H1 (cell line): Measurements from ENCODE around the gene CAMK1G. TPM values are rescaled to one million over a fixed set of nuclear protein-coding genes. Genes with fewer than 3 reads are reported as not detected.

ENCODE experiments used
- CTCF ChIA-PET: fragments of 300-600 bp; sonication (Branson Sonifier 250); formaldehyde crosslinking; loops from one replicate; lab custom pipeline; 2021; ENCODE audit not compliant: partially characterized antibody; lab: Charles Lee
- POLR2A ChIA-PET: fragments of 300-600 bp; sonication (Branson Sonifier 250); formaldehyde crosslinking; loops from one replicate; lab custom pipeline; 2021; ENCODE audit warnings: inconsistent platforms; ENCODE audit not compliant: partially characterized antibody; lab: Charles Lee
- DNase-seq, 2 experiments: peaks; one replicate each; pipeline versions ENCODE4 v3.0.0 to v3.0.0-alpha.2; 2010 to 2022; ENCODE audit warnings: low spot score in 2 of 2, low read depth in 1 of 2, mixed read lengths in 1 of 2
- FAIRE-seq: peaks from 2 replicates; lab custom pipeline; 2011; peaks lifted over from hg19 to GRCh38; lab: Jason Lieb, UNC
- H2AFZ ChIP-seq: 2 replicates; pipeline ENCODE4 v1.8.1; 2012; ENCODE audit warnings: low read length, inconsistent platforms
- H2AK5ac ChIP-seq: 2 replicates; pipeline ENCODE4 v1.6.1; 2013; ENCODE audit warnings: low read depth, low read length
- H2BK120ac ChIP-seq: replicated peaks from 2 replicates; pipeline ENCODE3; 2013; ENCODE audit warnings: low read depth, low read length, inconsistent platforms
- H2BK12ac ChIP-seq: 2 replicates; pipeline ENCODE4 v1.6.1; 2013; ENCODE audit warnings: low read depth, low read length
- H2BK15ac ChIP-seq: 2 replicates; pipeline ENCODE4 v1.6.1; 2013; ENCODE audit warnings: low read length
- H2BK20ac ChIP-seq: 2 replicates; pipeline ENCODE4 v1.6.1; 2013; ENCODE audit warnings: low read length
- H2BK5ac ChIP-seq: 2 replicates; pipeline ENCODE4 v1.6.1; 2013; ENCODE audit warnings: low read depth, low read length
- H3K14ac ChIP-seq: 2 replicates; pipeline ENCODE4 v1.6.1; 2013; ENCODE audit warnings: inconsistent platforms; ENCODE audit not compliant: insufficient read length
- H3K18ac ChIP-seq: 2 replicates; pipeline ENCODE4 v1.6.1; 2013; ENCODE audit warnings: low read length; ENCODE audit errors: extremely low read depth
- H3K23ac ChIP-seq: 2 replicates; pipeline ENCODE4 v1.6.1; 2013; ENCODE audit warnings: inconsistent platforms; ENCODE audit not compliant: insufficient read length
- H3K23me2 ChIP-seq: 2 replicates; pipeline ENCODE4 v1.6.1; 2013; ENCODE audit warnings: low read depth, low read length
- H3K27ac ChIP-seq: 2 replicates; pipeline ENCODE4 v1.6.1; 2011; ENCODE audit warnings: low read depth, low read length, inconsistent platforms
- H3K27me3 ChIP-seq, 4 experiments: replicated peaks in 1 of 4; 1 replicate in 1 of 4; 2 replicates in 3 of 4; pipeline versions ENCODE4 v1.6.1 to v1.8.1; 2011 to 2013; ENCODE audit warnings: low read length in 3 of 4, mild to moderate bottlenecking in 3 of 4, inconsistent platforms in 2 of 4, mixed read lengths in 2 of 4, moderate library complexity in 1 of 4; ENCODE audit not compliant: control insufficient read depth in 3 of 4, insufficient read depth in 3 of 4; ENCODE audit errors: extremely low read depth in 1 of 4
- H3K36me3 ChIP-seq, 4 experiments: 2 replicates each; pipeline versions ENCODE4 v1.6.1 to v1.8.1; 2011 to 2013; ENCODE audit warnings: mild to moderate bottlenecking in 4 of 4, low read length in 3 of 4, moderate library complexity in 2 of 4, control low read depth in 1 of 4, inconsistent platforms in 1 of 4; ENCODE audit not compliant: insufficient read depth in 4 of 4, control insufficient read depth in 2 of 4
- H3K4ac ChIP-seq: replicated peaks from 2 replicates; pipeline ENCODE3; 2013; ENCODE audit warnings: low read length, low read depth, mixed read lengths, inconsistent platforms; ENCODE audit not compliant: insufficient read length
- H3K4me1 ChIP-seq, 4 experiments: replicated peaks in 1 of 4; 1 replicate in 1 of 4; 2 replicates in 3 of 4; pipeline versions ENCODE4 v1.6.1 to v1.8.1; 2011 to 2013; ENCODE audit warnings: low read length in 3 of 4, inconsistent platforms in 2 of 4, mixed read lengths in 1 of 4; ENCODE audit not compliant: insufficient read depth in 4 of 4, control insufficient read depth in 3 of 4
- H3K4me2 ChIP-seq, 2 experiments: 2 replicates each; pipeline versions ENCODE4 v1.6.1 to v1.8.1; 2011 to 2013; ENCODE audit warnings: low read depth in 2 of 2, low read length in 2 of 2, control low read depth in 1 of 2, inconsistent platforms in 1 of 2, mild to moderate bottlenecking in 1 of 2; ENCODE audit not compliant: insufficient read depth in 1 of 2
- H3K4me3 ChIP-seq, 4 experiments: fragments of 200-600, 300-600 bp in 1 of 4; sonication (generic), shearing (Covaris generic), sonication (Bioruptor Twin) in 1 of 4; 2 replicates each; pipeline versions ENCODE4 v1.5.1 to v1.8.1; 2011 to 2016; ENCODE audit warnings: low read length in 4 of 4, low read depth in 3 of 4, control low read depth in 2 of 4, inconsistent platforms in 2 of 4, mild to moderate bottlenecking in 2 of 4, mixed read lengths in 1 of 4, moderate library complexity in 1 of 4; ENCODE audit not compliant: insufficient read depth in 2 of 4; ENCODE audit errors: extremely low read depth in 1 of 4
- H3K56ac ChIP-seq: replicated peaks from 2 replicates; pipeline ENCODE3; 2013; ENCODE audit warnings: low read depth, mild to moderate bottlenecking, mixed read lengths, low read length, inconsistent platforms; ENCODE audit not compliant: insufficient read length
- H3K79me1 ChIP-seq: 2 replicates; pipeline ENCODE4 v1.6.1; 2013; ENCODE audit warnings: low read depth, low read length, control low read depth
- H3K79me2 ChIP-seq, 2 experiments: 2 replicates each; pipeline versions ENCODE4 v1.6.1 to v1.8.1; 2012 to 2013; ENCODE audit warnings: low read length in 2 of 2, mild to moderate bottlenecking in 2 of 2, inconsistent platforms in 1 of 2; ENCODE audit not compliant: insufficient read depth in 2 of 2, control insufficient read depth in 1 of 2
- H3K9ac ChIP-seq, 4 experiments: replicated peaks in 1 of 4; 1 replicate in 1 of 4; 2 replicates in 3 of 4; pipeline versions ENCODE4 v1.6.1 to v1.8.1; 2011 to 2013; ENCODE audit warnings: low read depth in 3 of 4, low read length in 3 of 4, control low read depth in 2 of 4, mild to moderate bottlenecking in 2 of 4, moderate library complexity in 2 of 4, inconsistent platforms in 1 of 4; ENCODE audit errors: extremely low read depth in 1 of 4
- H3K9me3 ChIP-seq, 2 experiments: 2 replicates each; pipeline versions ENCODE4 v1.6.1 to v1.8.1; 2012 to 2013; ENCODE audit warnings: mild to moderate bottlenecking in 2 of 2, moderate library complexity in 2 of 2, control low read depth in 1 of 2, inconsistent platforms in 1 of 2, low read depth in 1 of 2, low read length in 1 of 2, mixed read lengths in 1 of 2; ENCODE audit not compliant: insufficient read depth in 2 of 2
- H4K20me1 ChIP-seq, 2 experiments: replicated peaks in 1 of 2; 2 replicates each; pipeline versions ENCODE3 to v1.8.1; 2011 to 2013; ENCODE audit warnings: inconsistent platforms in 2 of 2, low read length in 2 of 2, mild to moderate bottlenecking in 1 of 2; ENCODE audit not compliant: insufficient read depth in 2 of 2, control insufficient read depth in 1 of 2
- H4K5ac ChIP-seq: 2 replicates; pipeline ENCODE4 v1.6.1; 2013; ENCODE audit warnings: low read length, low read depth, mixed read lengths, inconsistent platforms; ENCODE audit not compliant: insufficient read length
- H4K8ac ChIP-seq: 2 replicates; pipeline ENCODE4 v1.8.0; 2013; ENCODE audit warnings: mild to moderate bottlenecking, moderate library complexity, low read length, inconsistent platforms; ENCODE audit not compliant: insufficient read depth; ENCODE audit errors: extremely low read depth
- H4K91ac ChIP-seq: replicated peaks from 2 replicates; pipeline ENCODE3; 2013; ENCODE audit warnings: low read length, mixed read lengths, inconsistent platforms; ENCODE audit not compliant: insufficient read length
- POLR2A ChIP-seq, 2 experiments: IDR thresholded peaks; 1 replicate in 1 of 2; 2 replicates in 1 of 2; pipeline ENCODE4 v1.6.1; 2011; ENCODE audit warnings: low read depth in 2 of 2, low read length in 2 of 2, mild to moderate bottlenecking in 2 of 2; ENCODE audit errors: control extremely low read depth in 1 of 2
- SAP30 ChIP-seq: fragments of 300-600 bp; sonication (generic); IDR thresholded peaks from 2 replicates; pipeline ENCODE4 v1.7.1; 2012; ENCODE audit warnings: low read length, moderate library complexity, mild to moderate bottlenecking, inconsistent platforms; ENCODE audit not compliant: insufficient read depth, insufficient replicate concordance
- WGBS, 2 experiments: shearing (Covaris generic) in 1 of 2; methylation state at CpG; one replicate each; pipeline versions ENCODE4 v1.1.6 to v1.1.7; 2013 to 2015; ENCODE audit warnings: low lambda C conversion rate in 2 of 2, mixed read lengths in 2 of 2, inconsistent platforms in 1 of 2, low coverage in 1 of 2, missing lambda C conversion rate in 1 of 2; ENCODE audit not compliant: insufficient replicate concordance in 2 of 2, insufficient coverage in 1 of 2, insufficient read length in 1 of 2; ENCODE audit errors: extremely low coverage in 1 of 2, missing lambda C conversion rate in 1 of 2; 5-methylcytosine and 5-hydroxymethylcytosine counted together
- polyA plus RNA-seq, 7 experiments: library from polyadenylated mRNA; depleted of rRNA in 3 of 7; stranded (reverse) in 5 of 7; unstranded in 2 of 7; fragments of >200 nt in 5 of 7; fragments of 200-250 nt in 2 of 7; gene quantifications; 1 replicate in 5 of 7; 2 replicates in 1 of 7; 4 replicates in 1 of 7; pipeline versions ENCODE4 v1.2.1 to v1.2.3, GENCODE V29; 2011 to 2013; ENCODE audit warnings: missing spikeins in 2 of 7, mixed read lengths in 2 of 7
- total RNA-seq: library from RNA; stranded (reverse); fragmentation: NEBNext Ultra II Directional; extraction: Animal tissue kit (Norgen Biotek cat#: 25700); gene quantifications from 2 replicates; pipeline ENCODE4 v1.2.1, GENCODE V29; 2021

CAMK1G gene
- total and polyA plus RNA-seq, 2 of the 8 experiments (the other 6 are each of a cell fraction or from before 2014, with no cell fraction given), result 1.00 to 1.0 TPM

DNA sequence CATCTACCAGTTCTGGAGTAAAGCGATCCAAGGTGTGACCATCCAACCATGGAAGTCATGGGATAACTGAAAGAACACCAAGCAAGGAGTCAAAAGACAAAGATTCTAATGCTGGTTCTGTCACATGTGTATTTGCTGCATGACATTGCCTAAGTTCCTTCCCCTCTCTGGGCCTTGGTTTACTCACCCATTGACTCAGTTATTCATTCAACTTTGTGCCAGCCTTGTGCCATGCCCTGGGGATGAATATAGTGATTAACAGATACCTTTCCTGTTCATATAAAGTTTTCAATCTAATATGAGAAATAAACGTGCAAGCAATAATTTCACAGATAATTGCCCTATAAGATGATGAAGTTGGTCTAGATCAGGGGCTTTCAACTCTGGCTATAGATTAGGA, 33.0 kb upstream of the CAMK1G start:
- Histone ChIP-seq H3K27ac (no peak overlapping the region), H3K4me1 (peaks cover 4 to 25% (median 17%) of the 10 kb centered on the region in 4 experiments; a peak in 5 of 7 replicates), H4K20me1 (peaks cover 0 to under 1% of the 10 kb centered on the region in 2 experiments), H2BK12ac (no peak overlapping the region), H4K8ac (no peak overlapping the region), H3K14ac (no peak overlapping the region), H2BK120ac (no peak overlapping the region), H3K4ac (no peak overlapping the region), H3K9me3 (no peaks in the 10 kb centered on the region), H3K23ac (no peak overlapping the region), H3K79me1 (no peaks in the 10 kb centered on the region), H2BK15ac (no peak overlapping the region), H3K79me2 (no peaks in the 10 kb centered on the region), H4K91ac (no peak overlapping the region), H3K27me3 (peaks cover 0 to 5% (median under 1%) of the 10 kb centered on the region in 4 experiments; a peak in 3 of 7 replicates), H3K9ac (no peak overlapping the region), H2AFZ (no peak overlapping the region), H2AK5ac (no peak overlapping the region), H3K56ac (no peak overlapping the region), H3K23me2 (peaks cover 1% of the 10 kb centered on the region; the same call in 1 of the 2 replicates), H3K4me3 (no peak overlapping the region), H4K5ac (no peak overlapping the region), H2BK20ac (no peak overlapping the region), H2BK5ac (no peak overlapping the region), H3K36me3 (no peaks in the 10 kb centered on the region), H3K4me2 (no peak overlapping the region), H3K18ac (no peak overlapping the region)
- DNase-seq, result no peak
- POLR2A ChIA-PET, result no interaction called here
- 92% methylated on average over 2 of the region's 2 CpGs; no CpG with 5 or more reads in 1 of the 2 experiments for WGBS, 2 experiments
- no peak for FAIRE-seq
- CTCF ChIA-PET, result interaction anchor here (0.5 to 9.5 kb wide), 6 partner anchors 10 to 185 kb away, joined by 3 to 89 read pairs (median 10); no protein-coding TSS in a partner anchor
- TF ChIP-seq SAP30 (no peak), POLR2A (IDR thresholded peaks at IDR 0.05; ENCODE audit: control extremely low read depth in 1 of 2, low read depth in 2 of 2, low read length in 2 of 2) (no peak)
